ENCODE data around the gene TP53RK. TPM values are rescaled to one million over a fixed set of nuclear protein-coding genes. Genes with fewer than 3 reads are reported as not detected.

Gene TP53RK
- total RNA-seq, 5 donors from 2014 or later (not counting 1 experiment from before 2014, with no cell fraction given): 5.8 to 23.2 (median 21.9) TPM

GRCh38 chr20:46701986-46702385 is 12.7 kb upstream of the TP53RK start:
- H3K36me3 ChIP-seq (ENCODE audit: control insufficient read depth in 2 of 2, extremely low read depth in 1 of 2, insufficient read depth in 1 of 2, low read length in 1 of 2): no peaks in the 10 kb centered on the region
- no peak overlapping the region for H3K27ac Mint-ChIP-seq
- no peak overlapping the region for H3K4me3 ChIP-seq (ENCODE audit: control insufficient read depth in 1 of 2, extremely low read depth in 1 of 2, low read length in 1 of 2)
- no peak for DNase-seq
- WGBS (ENCODE audit: insufficient coverage): 80% methylated on average over 1 of the region's 5 CpGs
- peaks cover 0 to 18% of the 10 kb centered on the region in 2 experiments for H3K27me3 ChIP-seq (replicated peaks in 1 of 2; ENCODE audit: control insufficient read depth in 2 of 2, extremely low read depth in 1 of 2, insufficient read depth in 2 of 2, low read length in 1 of 2)
- peaks cover 0 to 10% (median 8%) of the 10 kb centered on the region in 3 donors for H3K9me3 Mint-ChIP-seq
- no peaks in the 10 kb centered on the region for H3K36me3 Mint-ChIP-seq
- ChIA-PET POLR2A (no interaction called here), CTCF (no interaction called here)
- no peak for ATAC-seq (replicated peaks in 1 of 4)
- no peaks in the 10 kb centered on the region for H3K4me1 ChIP-seq (ENCODE audit: control insufficient read depth in 1 of 2, extremely low read depth in 1 of 2, insufficient read depth in 2 of 2, low read length in 2 of 2)
- H3K4me3 Mint-ChIP-seq: no peak overlapping the region
- H3K27ac ChIP-seq (ENCODE audit: low read length): no peak overlapping the region
- peaks cover 46 to 61% of the 10 kb centered on the region in 2 donors for H3K27me3 Mint-ChIP-seq
- H3K4me1 Mint-ChIP-seq: no peaks in the 10 kb centered on the region
- H3K9me3 ChIP-seq: no peaks in the 10 kb centered on the region

GRCh38 chr20:46701556-46701955 is 12.3 kb upstream of the TP53RK start:
- Histone ChIP-seq H3K36me3 (ENCODE audit: control insufficient read depth in 2 of 2, extremely low read depth in 1 of 2, insufficient read depth in 1 of 2, low read length in 1 of 2) (no peaks in the 10 kb centered on the region), H3K27ac (ENCODE audit: low read length) (no peak overlapping the region), H3K27me3 (replicated peaks in 1 of 2; ENCODE audit: control insufficient read depth in 2 of 2, extremely low read depth in 1 of 2, insufficient read depth in 2 of 2, low read length in 1 of 2) (peaks cover 0 to 22% of the 10 kb centered on the region in 2 experiments), H3K4me3 (ENCODE audit: control insufficient read depth in 1 of 2, extremely low read depth in 1 of 2, low read length in 1 of 2) (no peak overlapping the region), H3K9me3 (no peaks in the 10 kb centered on the region), H3K4me1 (ENCODE audit: control insufficient read depth in 1 of 2, extremely low read depth in 1 of 2, insufficient read depth in 2 of 2, low read length in 2 of 2) (no peaks in the 10 kb centered on the region)
- ChIA-PET POLR2A (no interaction called here), CTCF (no interaction called here)
- WGBS (ENCODE audit: insufficient coverage): 80% methylated on average over 2 of the region's 4 CpGs
- no peak for DNase-seq
- H3K4me3 Mint-ChIP-seq: no peak overlapping the region
- H3K27me3 Mint-ChIP-seq: peaks cover 45 to 60% of the 10 kb centered on the region in 2 donors
- H3K27ac Mint-ChIP-seq: no peak overlapping the region
- H3K36me3 Mint-ChIP-seq: no peaks in the 10 kb centered on the region
- no peaks in the 10 kb centered on the region for H3K4me1 Mint-ChIP-seq
- H3K9me3 Mint-ChIP-seq: peaks cover 0 to 5% (median 4%) of the 10 kb centered on the region in 3 donors
- no peak for ATAC-seq (replicated peaks in 1 of 4)

- Mint-ChIP-seq H3K36me3 (no peaks in the 10 kb centered on the region), H3K4me3 (no peak overlapping the region), H3K4me1 (no peaks in the 10 kb centered on the region), H3K27me3 (peaks cover 48 to 57% of the 10 kb centered on the region in 2 donors), H3K27ac (no peak overlapping the region), H3K9me3 (peaks cover 0 to under 1% (median 0%) of the 10 kb centered on the region in 3 donors)
- Histone ChIP-seq H3K4me1 (ENCODE audit: control insufficient read depth in 1 of 2, extremely low read depth in 1 of 2, insufficient read depth in 2 of 2, low read length in 2 of 2) (no peaks in the 10 kb centered on the region), H3K36me3 (ENCODE audit: control insufficient read depth in 2 of 2, extremely low read depth in 1 of 2, insufficient read depth in 1 of 2, low read length in 1 of 2) (no peaks in the 10 kb centered on the region), H3K4me3 (ENCODE audit: control insufficient read depth in 1 of 2, extremely low read depth in 1 of 2, low read length in 1 of 2) (no peak overlapping the region), H3K27ac (ENCODE audit: low read length) (no peak overlapping the region), H3K9me3 (no peaks in the 10 kb centered on the region), H3K27me3 (replicated peaks in 1 of 2; ENCODE audit: control insufficient read depth in 2 of 2, extremely low read depth in 1 of 2, insufficient read depth in 2 of 2, low read length in 1 of 2) (peaks cover 0 to 23% of the 10 kb centered on the region in 2 experiments)
- POLR2A ChIA-PET: no interaction called here
- WGBS (ENCODE audit: insufficient coverage): no CpG with 5 or more reads among the region's 2 CpGs
- CTCF ChIA-PET: no interaction called here
- ATAC-seq (replicated peaks in 1 of 4) (no peak), DNase-seq (no peak)
These were observed 11.8 kb upstream of the TP53RK start for GRCh38 chr20:46701057-46701456.

- no peaks in the 10 kb centered on the region for H3K9me3 Mint-ChIP-seq
- DNase-seq (no peak), ATAC-seq (replicated peaks in 1 of 4) (no peak)
- peaks cover 47 to 56% of the 10 kb centered on the region in 2 donors for H3K27me3 Mint-ChIP-seq
- Histone ChIP-seq H3K4me3 (ENCODE audit: control insufficient read depth in 1 of 2, extremely low read depth in 1 of 2, low read length in 1 of 2) (no peak overlapping the region), H3K9me3 (no peaks in the 10 kb centered on the region), H3K36me3 (ENCODE audit: control insufficient read depth in 2 of 2, extremely low read depth in 1 of 2, insufficient read depth in 1 of 2, low read length in 1 of 2) (no peaks in the 10 kb centered on the region), H3K27ac (ENCODE audit: low read length) (no peak overlapping the region), H3K27me3 (replicated peaks in 1 of 2; ENCODE audit: control insufficient read depth in 2 of 2, extremely low read depth in 1 of 2, insufficient read depth in 2 of 2, low read length in 1 of 2) (peaks cover 0 to 23% of the 10 kb centered on the region in 2 experiments), H3K4me1 (ENCODE audit: control insufficient read depth in 1 of 2, extremely low read depth in 1 of 2, insufficient read depth in 2 of 2, low read length in 2 of 2) (no peaks in the 10 kb centered on the region)
- ChIA-PET CTCF (no interaction called here), POLR2A (no interaction called here)
- no peaks in the 10 kb centered on the region for H3K4me1 Mint-ChIP-seq
- H3K36me3 Mint-ChIP-seq: no peaks in the 10 kb centered on the region
- 89% methylated on average over 6 of the region's 6 CpGs for WGBS (ENCODE audit: insufficient coverage)
- H3K4me3 Mint-ChIP-seq: no peak overlapping the region
- no peak overlapping the region for H3K27ac Mint-ChIP-seq
These were observed 11.2 kb upstream of the TP53RK start for GRCh38 chr20:46700481-46700880.

GRCh38 chr20:46699651-46700359 is 10.6 kb upstream of the TP53RK start:
- 68% methylated on average over 7 of the region's 12 CpGs for WGBS (ENCODE audit: insufficient coverage)
- H3K9me3 Mint-ChIP-seq: no peaks in the 10 kb centered on the region
- ChIA-PET CTCF (no interaction called here), POLR2A (no interaction called here)
- H3K27me3 ChIP-seq (replicated peaks in 1 of 2; ENCODE audit: control insufficient read depth in 2 of 2, extremely low read depth in 1 of 2, insufficient read depth in 2 of 2, low read length in 1 of 2): peaks cover 0 to 23% of the 10 kb centered on the region in 2 experiments
- H3K4me1 ChIP-seq (ENCODE audit: control insufficient read depth in 1 of 2, extremely low read depth in 1 of 2, insufficient read depth in 2 of 2, low read length in 2 of 2): no peaks in the 10 kb centered on the region
- no peaks in the 10 kb centered on the region for H3K36me3 Mint-ChIP-seq
- H3K27me3 Mint-ChIP-seq: peaks cover 42 to 50% of the 10 kb centered on the region in 2 donors
- H3K4me3 Mint-ChIP-seq: no peak overlapping the region
- H3K9me3 ChIP-seq: no peaks in the 10 kb centered on the region
- no peak overlapping the region for H3K4me3 ChIP-seq (ENCODE audit: control insufficient read depth in 1 of 2, extremely low read depth in 1 of 2, low read length in 1 of 2)
- H3K36me3 ChIP-seq (ENCODE audit: control insufficient read depth in 2 of 2, extremely low read depth in 1 of 2, insufficient read depth in 1 of 2, low read length in 1 of 2): no peaks in the 10 kb centered on the region
- no peak overlapping the region for H3K27ac Mint-ChIP-seq
- DNase-seq (no peak), ATAC-seq (replicated peaks in 1 of 4) (no peak)
- H3K27ac ChIP-seq (ENCODE audit: low read length): no peak overlapping the region
- no peaks in the 10 kb centered on the region for H3K4me1 Mint-ChIP-seq

- 100% methylated on average over 1 of the region's 2 CpGs for WGBS (ENCODE audit: insufficient coverage)
- Mint-ChIP-seq H3K4me3 (no peak overlapping the region), H3K36me3 (no peaks in the 10 kb centered on the region), H3K9me3 (no peaks in the 10 kb centered on the region), H3K27ac (no peak overlapping the region), H3K27me3 (peaks cover 37 to 40% of the 10 kb centered on the region in 2 donors), H3K4me1 (peaks cover 5 to 6% (median 5%) of the 10 kb centered on the region in 3 donors)
- H3K4me1 ChIP-seq (ENCODE audit: control insufficient read depth in 1 of 2, extremely low read depth in 1 of 2, insufficient read depth in 2 of 2, low read length in 2 of 2): no peaks in the 10 kb centered on the region
- peaks cover 0 to 23% of the 10 kb centered on the region in 2 experiments for H3K27me3 ChIP-seq (replicated peaks in 1 of 2; ENCODE audit: control insufficient read depth in 2 of 2, extremely low read depth in 1 of 2, insufficient read depth in 2 of 2, low read length in 1 of 2)
- ChIA-PET POLR2A (no interaction called here), CTCF (no interaction called here)
- H3K36me3 ChIP-seq (ENCODE audit: control insufficient read depth in 2 of 2, extremely low read depth in 1 of 2, insufficient read depth in 1 of 2, low read length in 1 of 2): no peaks in the 10 kb centered on the region
- no peak for DNase-seq
- H3K9me3 ChIP-seq: no peaks in the 10 kb centered on the region
- ATAC-seq (replicated peaks in 1 of 4): no peak
- H3K4me3 ChIP-seq (ENCODE audit: control insufficient read depth in 1 of 2, extremely low read depth in 1 of 2, low read length in 1 of 2): no peak overlapping the region
- H3K27ac ChIP-seq (ENCODE audit: low read length): no peak overlapping the region
These were observed 9.5 kb upstream of the TP53RK start for GRCh38 chr20:46698788-46699187.

Data from T-cell (primary cell).